DND-41 (cell line): ENCODE results near the gene PRKCZ.

Source experiments
- EZH2 ChIP-seq: IDR thresholded peaks from 3 replicates; pipeline ENCODE4 v1.6.1; 2012; ENCODE audit warnings: borderline replicate concordance, low read depth, mild to moderate bottlenecking, moderate library complexity, low read length, inconsistent platforms; ENCODE audit not compliant: severe bottlenecking
- TF ChIP-seq, protein P1 (sequence below): IDR thresholded peaks from 2 replicates; pipeline ENCODE4 v1.5.1; 2012; ENCODE audit warnings: borderline replicate concordance, low read length, moderate library complexity, mild to moderate bottlenecking; ENCODE audit not compliant: poor library complexity, severe bottlenecking; ENCODE audit errors: extremely low read depth

DNA sequence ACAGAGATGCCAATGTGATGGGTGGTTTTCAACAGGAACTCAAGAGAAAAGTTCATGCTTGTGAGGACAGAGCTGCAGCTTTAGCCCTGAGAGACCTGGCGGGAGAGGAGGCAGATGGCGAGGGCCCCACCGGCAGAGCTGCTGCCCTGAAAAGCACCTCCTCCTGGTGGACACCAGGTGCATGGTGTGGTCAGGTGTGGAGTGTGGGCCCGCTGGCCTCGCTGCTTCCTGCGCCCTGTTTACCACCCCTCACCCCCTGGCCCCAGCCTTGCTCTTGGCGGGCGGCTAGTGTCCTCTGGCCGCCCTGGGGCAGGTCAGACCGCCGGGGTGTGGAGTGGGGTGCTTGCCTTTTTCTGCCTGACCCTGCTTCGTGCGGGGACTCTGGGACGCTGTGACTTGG, 42.8 kb downstream of the PRKCZ start:
- TF ChIP-seq, protein P1, sequence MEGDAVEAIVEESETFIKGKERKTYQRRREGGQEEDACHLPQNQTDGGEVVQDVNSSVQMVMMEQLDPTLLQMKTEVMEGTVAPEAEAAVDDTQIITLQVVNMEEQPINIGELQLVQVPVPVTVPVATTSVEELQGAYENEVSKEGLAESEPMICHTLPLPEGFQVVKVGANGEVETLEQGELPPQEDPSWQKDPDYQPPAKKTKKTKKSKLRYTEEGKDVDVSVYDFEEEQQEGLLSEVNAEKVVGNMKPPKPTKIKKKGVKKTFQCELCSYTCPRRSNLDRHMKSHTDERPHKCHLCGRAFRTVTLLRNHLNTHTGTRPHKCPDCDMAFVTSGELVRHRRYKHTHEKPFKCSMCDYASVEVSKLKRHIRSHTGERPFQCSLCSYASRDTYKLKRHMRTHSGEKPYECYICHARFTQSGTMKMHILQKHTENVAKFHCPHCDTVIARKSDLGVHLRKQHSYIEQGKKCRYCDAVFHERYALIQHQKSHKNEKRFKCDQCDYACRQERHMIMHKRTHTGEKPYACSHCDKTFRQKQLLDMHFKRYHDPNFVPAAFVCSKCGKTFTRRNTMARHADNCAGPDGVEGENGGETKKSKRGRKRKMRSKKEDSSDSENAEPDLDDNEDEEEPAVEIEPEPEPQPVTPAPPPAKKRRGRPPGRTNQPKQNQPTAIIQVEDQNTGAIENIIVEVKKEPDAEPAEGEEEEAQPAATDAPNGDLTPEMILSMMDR, result no peak
- TF ChIP-seq EZH2, result no peak
